Lung (tissue), 12 donors: ENCODE measurements around the gene GLIS1. TPM values are rescaled to one million over a fixed set of nuclear protein-coding genes. Genes with fewer than 3 reads are reported as not detected.

ENCODE experiments used
- ATAC-seq: fragments of 200-7000 bp; cut with Tn5 transposase; one replicate; pipeline ENCODE4 v1.9.1; 2020; ENCODE audit warnings: moderate number of reproducible peaks; ENCODE audit not compliant: insufficient read depth, low FRiP score
- DNase-seq, 3 donors: peaks; one replicate each; pipeline ENCODE4 v3.0.0-alpha.2; 2013 to 2017
- H3K27ac ChIP-seq, 2 donors: one replicate each; pipeline ENCODE4 v1.5.1; 2013; ENCODE audit warnings: mild to moderate bottlenecking in 2 of 2, moderate library complexity in 2 of 2, control low read depth in 1 of 2, inconsistent platforms in 1 of 2, low read depth in 1 of 2, low read length in 1 of 2
- H3K27me3 ChIP-seq, 3 donors: one replicate each; pipeline ENCODE4 v1.5.1; 2013; ENCODE audit warnings: low read length in 2 of 3; ENCODE audit not compliant: control insufficient read depth in 3 of 3, insufficient read depth in 3 of 3
- H3K36me3 ChIP-seq, 4 donors: one replicate each; pipeline ENCODE4 v1.5.1; 2013; ENCODE audit warnings: low read length in 4 of 4, mild to moderate bottlenecking in 1 of 4, moderate library complexity in 1 of 4; ENCODE audit not compliant: control insufficient read depth in 4 of 4, insufficient read depth in 4 of 4
- H3K4me1 ChIP-seq, 5 donors: one replicate each; pipeline ENCODE4 v1.5.1; 2013; ENCODE audit warnings: low read length in 5 of 5, mild to moderate bottlenecking in 2 of 5, moderate library complexity in 1 of 5; ENCODE audit not compliant: control insufficient read depth in 5 of 5, insufficient read depth in 5 of 5
- H3K4me3 ChIP-seq: one replicate; pipeline ENCODE4 v1.5.1; 2013; ENCODE audit warnings: mild to moderate bottlenecking, control low read depth, moderate library complexity
- H3K9ac ChIP-seq, 2 donors: one replicate each; pipeline ENCODE4 v1.5.1; 2013; ENCODE audit warnings: low read length in 2 of 2, control low read depth in 1 of 2; ENCODE audit not compliant: insufficient read depth in 1 of 2
- H3K9me3 ChIP-seq, 4 donors: one replicate each; pipeline ENCODE4 v1.5.1; 2013; ENCODE audit warnings: low read length in 3 of 4, mild to moderate bottlenecking in 1 of 4, moderate library complexity in 1 of 4; ENCODE audit not compliant: control insufficient read depth in 4 of 4, insufficient read depth in 3 of 4
- WGBS, 2 donors: extraction: QIAGEN DNeasy Blood & Tissue Kit; methylation state at CpG; one replicate each; pipeline ENCODE4 v1.1.7; 2013; 5-methylcytosine and 5-hydroxymethylcytosine counted together
- polyA plus RNA-seq, 2 donors: library from polyadenylated mRNA; stranded (reverse); fragments of 200-250 nt; gene quantifications; one replicate each; pipeline ENCODE4 v1.2.1, GENCODE V29; 2013
- total RNA-seq, 2 donors: library from RNA; depleted of rRNA in 1 of 2; stranded (reverse); fragments of >200 nt in 1 of 2; gene quantifications; one replicate each; pipeline ENCODE4 v1.2.1, GENCODE V29; 2014 to 2021
- TF ChIP-seq, protein P1 (sequence below): IDR thresholded peaks from 2 replicates; pipeline ENCODE4 v1.5.1; 2012; ENCODE audit warnings: mild to moderate bottlenecking; ENCODE audit errors: control extremely low read depth, extremely low read depth
- donor health status: control.
- donor health status: control.
- donor health status: Bipolar disorder and iron deficiency.
- donor health status: healthy.
- donor health status: DM: yes; HTN: yes; CAD: no.

Gene GLIS1
- total and polyA plus RNA-seq, 4 donors = 0.05 to 0.18 (median 0.17) TPM; not detected in 1

DNA sequence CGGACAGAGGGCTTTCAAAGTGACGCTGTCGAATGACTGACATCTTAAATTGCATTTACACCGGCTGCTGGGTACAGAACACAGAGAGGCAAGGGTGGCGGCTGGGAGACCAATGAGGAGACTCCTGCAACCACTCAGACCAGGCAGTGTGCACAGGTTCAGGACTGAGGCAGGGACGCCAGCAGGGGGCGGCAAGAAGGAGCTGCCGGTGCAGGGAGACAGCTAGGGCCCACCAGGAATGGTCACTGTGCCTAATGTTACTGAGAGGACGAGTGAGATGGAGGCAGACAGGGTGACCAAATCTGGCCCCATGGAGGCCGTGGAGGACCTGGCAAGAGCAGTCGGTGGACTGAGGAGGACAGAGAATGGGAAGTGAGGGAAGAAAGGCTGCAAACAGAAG lies 23.5 kb downstream of the GLIS1 start:
- Histone ChIP-seq H3K9me3 (peaks cover 0 to 2% (median 0%) of the 10 kb centered on the region in 4 donors), H3K4me1 (no peaks in the 10 kb centered on the region), H3K27ac (no peak overlapping the region), H3K4me3 (no peak overlapping the region), H3K36me3 (no peaks in the 10 kb centered on the region), H3K9ac (no peak overlapping the region), H3K27me3 (peaks cover 0 to 8% (median 5%) of the 10 kb centered on the region in 3 donors)
- WGBS, 2 donors = 57 to 64% methylated on average over 11 of the region's 11 CpGs
- TF ChIP-seq, protein P1, sequence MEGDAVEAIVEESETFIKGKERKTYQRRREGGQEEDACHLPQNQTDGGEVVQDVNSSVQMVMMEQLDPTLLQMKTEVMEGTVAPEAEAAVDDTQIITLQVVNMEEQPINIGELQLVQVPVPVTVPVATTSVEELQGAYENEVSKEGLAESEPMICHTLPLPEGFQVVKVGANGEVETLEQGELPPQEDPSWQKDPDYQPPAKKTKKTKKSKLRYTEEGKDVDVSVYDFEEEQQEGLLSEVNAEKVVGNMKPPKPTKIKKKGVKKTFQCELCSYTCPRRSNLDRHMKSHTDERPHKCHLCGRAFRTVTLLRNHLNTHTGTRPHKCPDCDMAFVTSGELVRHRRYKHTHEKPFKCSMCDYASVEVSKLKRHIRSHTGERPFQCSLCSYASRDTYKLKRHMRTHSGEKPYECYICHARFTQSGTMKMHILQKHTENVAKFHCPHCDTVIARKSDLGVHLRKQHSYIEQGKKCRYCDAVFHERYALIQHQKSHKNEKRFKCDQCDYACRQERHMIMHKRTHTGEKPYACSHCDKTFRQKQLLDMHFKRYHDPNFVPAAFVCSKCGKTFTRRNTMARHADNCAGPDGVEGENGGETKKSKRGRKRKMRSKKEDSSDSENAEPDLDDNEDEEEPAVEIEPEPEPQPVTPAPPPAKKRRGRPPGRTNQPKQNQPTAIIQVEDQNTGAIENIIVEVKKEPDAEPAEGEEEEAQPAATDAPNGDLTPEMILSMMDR = no peak
- peak in 1 of 3 donors; percentile 13 for DNase-seq
- ATAC-seq = no peak

DNA sequence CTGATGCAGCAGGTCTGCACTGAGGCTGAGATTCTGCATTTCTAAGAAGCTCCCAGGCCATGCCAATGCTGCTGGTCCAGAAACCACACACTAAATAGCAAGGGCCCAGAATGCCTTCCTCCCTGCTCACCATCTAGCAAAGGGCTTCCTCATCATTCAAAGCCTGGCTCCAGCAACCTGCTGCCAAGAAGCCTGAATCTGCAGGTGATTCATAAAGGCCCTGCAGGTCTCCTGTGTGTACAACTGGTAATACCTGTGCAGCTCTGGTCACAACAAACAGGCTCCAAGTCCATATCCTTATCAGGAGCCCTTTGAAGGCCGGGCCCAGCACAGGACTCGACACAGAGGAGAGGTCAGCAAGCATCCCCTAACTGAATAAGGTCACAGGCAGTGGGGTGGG lies 26.7 kb downstream of the GLIS1 start:
- Histone ChIP-seq H3K4me1 (peaks cover 0 to 6% (median 0%) of the 10 kb centered on the region in 5 donors), H3K4me3 (no peak overlapping the region), H3K36me3 (no peaks in the 10 kb centered on the region), H3K27me3 (peaks cover 0 to 9% (median 5%) of the 10 kb centered on the region in 3 donors), H3K27ac (no peak overlapping the region), H3K9me3 (peaks cover 0 to 4% (median 0%) of the 10 kb centered on the region in 4 donors), H3K9ac (no peak overlapping the region)
- WGBS, 2 donors = 59 to 88% methylated on average over 2 of the region's 2 CpGs
- ATAC-seq (no peak), DNase-seq (no peak)
- TF ChIP-seq, protein P1 = no peak

DNA sequence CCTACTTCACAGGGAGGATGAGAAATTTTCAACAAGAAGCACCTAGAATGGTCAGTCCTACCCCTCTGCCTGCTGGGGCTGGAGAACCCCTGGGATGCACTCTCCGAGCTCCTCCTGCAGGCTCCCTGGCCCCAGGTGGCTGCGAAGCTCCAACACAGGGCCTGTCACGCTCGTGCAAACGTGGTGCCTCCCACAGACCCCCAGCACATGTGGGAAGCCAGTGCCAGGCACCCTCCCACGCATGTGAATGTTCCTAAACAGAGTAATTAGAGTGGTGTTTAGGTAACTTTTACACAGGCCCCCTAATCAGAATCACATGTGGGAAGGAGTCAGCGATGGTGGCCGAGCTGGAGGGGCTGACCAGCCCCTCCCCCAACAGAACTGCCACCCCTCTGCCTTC lies 28.4 kb downstream of the GLIS1 start:
- no peak overlapping the region for H3K27ac ChIP-seq
- H3K9me3 ChIP-seq = peaks cover 0 to 4% (median 0%) of the 10 kb centered on the region in 4 donors
- H3K27me3 ChIP-seq = peaks cover 0 to 16% (median 5%) of the 10 kb centered on the region in 3 donors
- WGBS, 2 donors = 78 to 92% methylated on average over 8 of the region's 8 CpGs
- H3K4me3 ChIP-seq = no peak overlapping the region
- no peak overlapping the region for H3K9ac ChIP-seq
- H3K4me1 ChIP-seq = peaks cover 0 to 6% (median 0%) of the 10 kb centered on the region in 5 donors
- ATAC-seq = no peak
- DNase-seq = no peak
- no peaks in the 10 kb centered on the region for H3K36me3 ChIP-seq
- TF ChIP-seq, protein P1 = no peak

DNA sequence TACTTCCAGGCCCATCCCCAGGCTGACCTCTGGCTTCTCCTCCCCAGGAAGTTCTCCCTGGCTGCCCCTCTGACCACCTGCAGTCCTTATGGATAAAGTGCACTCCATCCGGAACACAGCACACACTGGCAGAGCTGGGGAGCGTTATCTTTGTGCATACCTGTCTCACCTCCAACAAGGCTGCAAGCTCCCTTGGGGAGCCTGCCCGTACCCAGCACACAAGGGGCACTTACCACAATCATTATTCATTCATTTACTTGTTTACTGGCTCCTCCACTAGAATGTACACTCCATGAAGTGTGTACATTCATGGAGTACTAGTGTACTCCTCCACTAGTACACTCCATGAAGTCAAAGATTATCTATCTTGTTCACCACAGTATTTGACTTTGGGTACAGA lies 30.3 kb downstream of the GLIS1 start:
- ATAC-seq (no peak), DNase-seq (no peak)
- 63 to 84% methylated on average over 3 of the region's 3 CpGs for WGBS, 2 donors

More for the DNA sequence above, 30.3 kb downstream of the GLIS1 start:
- H3K4me3 ChIP-seq = no peak overlapping the region
- H3K27me3 ChIP-seq = peaks cover 0 to 20% (median under 1%) of the 10 kb centered on the region in 3 donors
- peaks cover 0 to 6% (median 0%) of the 10 kb centered on the region in 5 donors for H3K4me1 ChIP-seq
- H3K9ac ChIP-seq = no peak overlapping the region
- no peak overlapping the region for H3K27ac ChIP-seq
- TF ChIP-seq, protein P1 = no peak
- no peaks in the 10 kb centered on the region for H3K36me3 ChIP-seq
- H3K9me3 ChIP-seq = peaks cover 0 to 4% (median 0%) of the 10 kb centered on the region in 4 donors
